ENCODE measurements around the gene KCNJ3.

DNA sequence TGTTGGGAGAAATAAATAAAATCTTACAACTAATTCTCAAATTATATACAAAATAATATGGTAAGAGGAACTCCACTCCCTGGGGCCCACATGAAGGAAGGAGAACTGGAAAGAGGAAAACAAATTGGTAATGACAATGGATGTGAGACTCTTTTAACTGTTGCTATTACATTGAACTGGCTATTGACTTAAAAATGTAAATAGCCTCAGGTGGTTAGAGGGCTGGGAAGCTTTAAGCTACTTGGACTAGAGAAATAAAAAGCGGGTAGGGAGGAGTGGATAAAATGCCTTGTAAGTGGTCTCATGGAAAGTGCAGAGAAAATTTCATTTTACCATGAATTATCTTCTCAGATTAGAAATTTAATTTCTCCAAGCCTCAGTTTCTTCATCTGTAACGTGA lies 64.1 kb downstream of the KCNJ3 start:
- no peak for TF ChIP-seq CTCF (conservative IDR thresholded peaks at IDR 0.05 in 1 of 2, IDR thresholded peaks at IDR 0.05 in 1 of 2; ENCODE audit: low read depth in 1 of 2, low read length in 2 of 2)
- no peak for TF ChIP-seq EZH2 (IDR thresholded peaks at IDR 0.05; ENCODE audit: low read length, missing control alignments)

All from fibroblast of lung (primary cell).